Tibial artery (tissue), 4 donors: ENCODE data around the gene ACTL9.

Experiments
- DNase-seq, 2 donors: peaks; one replicate each; pipeline ENCODE4 v3.0.0-alpha.2; 2019
- H3K27ac ChIP-seq, 2 donors: fragments of 200-600 bp; sonication (generic) in 1 of 2; 1 replicate in 1 of 2; 2 replicates in 1 of 2; pipeline ENCODE4 v1.5.1; 2018 to 2019; ENCODE audit warnings: mild to moderate bottlenecking in 1 of 2
- H3K27me3 ChIP-seq, 2 donors: fragments of 200-600 bp; sonication (generic) in 1 of 2; one replicate each; pipeline versions ENCODE4 v1.5.1 to v1.6.0; 2016 to 2019
- H3K36me3 ChIP-seq, 3 donors: fragments of 200-600 bp; sonication (generic) in 2 of 3; one replicate each; pipeline ENCODE4 v1.5.1; 2016 to 2019; ENCODE audit warnings: mild to moderate bottlenecking in 2 of 3
- H3K4me1 ChIP-seq, 4 donors: fragments of 200-600 bp; sonication (generic) in 2 of 4; 1 replicate in 3 of 4; 2 replicates in 1 of 4; pipeline ENCODE4 v1.5.1; 2016 to 2019
- H3K4me3 ChIP-seq, 2 donors: fragments of 200-600 bp; sonication (generic) in 1 of 2; 1 replicate in 1 of 2; 2 replicates in 1 of 2; pipeline ENCODE4 v1.5.1; 2018 to 2019; ENCODE audit warnings: mild to moderate bottlenecking in 2 of 2
- H3K9me3 ChIP-seq, 3 donors: fragments of 200-600 bp; sonication (generic) in 1 of 3; one replicate each; pipeline ENCODE4 v1.5.1; 2016 to 2019
- intact Hi-C: fragments of 100-400 bp; cut with DNase I; formaldehyde crosslinking; loops from one replicate; pipeline ENCODE4 v1.15.0; 2023; ENCODE audit warnings: low total_unique reads
- TF ChIP-seq, protein P1 (sequence below), 2 experiments: fragments of 200-600 bp in 1 of 2; fragments of 450-650 bp in 1 of 2; IDR thresholded peaks; one replicate each; pipeline ENCODE4 v1.5.1; 2017 to 2019; ENCODE audit warnings: antibody characterized with exemption in 2 of 2, mild to moderate bottlenecking in 1 of 2, moderate library complexity in 1 of 2

Gene ACTL9

DNA sequence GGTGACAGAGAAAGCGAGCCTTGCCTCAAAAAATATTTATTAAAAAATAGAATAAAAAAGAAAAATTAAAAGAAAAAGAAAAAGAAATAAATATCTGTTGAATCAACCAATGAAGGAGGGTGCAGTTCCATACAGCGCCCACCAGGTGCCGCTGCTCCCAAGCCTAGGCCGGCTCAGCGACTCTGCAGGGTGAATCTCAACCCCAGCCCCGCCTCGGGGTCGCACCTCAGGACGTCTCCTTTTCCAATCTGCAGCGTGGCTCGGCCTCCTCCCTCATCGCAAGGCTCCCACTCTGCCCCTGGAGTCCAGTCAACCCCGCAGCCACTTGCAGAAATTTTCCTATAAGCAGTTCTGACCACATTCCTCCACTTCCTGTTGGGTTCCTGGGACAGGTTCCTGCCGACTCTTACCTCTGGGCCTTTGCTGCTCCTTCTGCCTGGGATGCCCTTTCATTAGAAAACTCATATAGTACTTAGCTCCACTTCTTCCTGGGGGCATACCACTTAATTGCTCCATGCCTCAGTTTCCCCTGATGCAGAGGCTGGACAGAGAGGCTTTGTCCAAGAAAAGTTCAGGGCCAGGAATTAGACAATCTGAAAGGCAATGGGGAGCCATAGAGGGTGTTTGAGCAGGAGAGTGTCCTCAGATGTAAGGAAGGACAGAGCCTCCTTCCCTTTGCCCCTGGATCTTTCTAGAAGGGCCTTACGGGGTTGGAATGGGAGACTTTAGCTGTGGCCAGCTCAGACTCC, 43.8 kb downstream of the ACTL9 start:
- intact Hi-C loops = loop anchor here (5.0 kb wide), 1 partner anchor 423 kb away; no protein-coding TSS in a partner anchor
- Histone ChIP-seq H3K4me3 (no peak overlapping the region), H3K9me3 (no peaks in the 10 kb centered on the region), H3K27me3 (peaks cover 0 to 28% of the 10 kb centered on the region in 2 donors), H3K27ac (no peak overlapping the region), H3K36me3 (no peaks in the 10 kb centered on the region), H3K4me1 (peaks cover 0 to 19% (median 8%) of the 10 kb centered on the region in 4 donors)
- TF ChIP-seq, protein P1, sequence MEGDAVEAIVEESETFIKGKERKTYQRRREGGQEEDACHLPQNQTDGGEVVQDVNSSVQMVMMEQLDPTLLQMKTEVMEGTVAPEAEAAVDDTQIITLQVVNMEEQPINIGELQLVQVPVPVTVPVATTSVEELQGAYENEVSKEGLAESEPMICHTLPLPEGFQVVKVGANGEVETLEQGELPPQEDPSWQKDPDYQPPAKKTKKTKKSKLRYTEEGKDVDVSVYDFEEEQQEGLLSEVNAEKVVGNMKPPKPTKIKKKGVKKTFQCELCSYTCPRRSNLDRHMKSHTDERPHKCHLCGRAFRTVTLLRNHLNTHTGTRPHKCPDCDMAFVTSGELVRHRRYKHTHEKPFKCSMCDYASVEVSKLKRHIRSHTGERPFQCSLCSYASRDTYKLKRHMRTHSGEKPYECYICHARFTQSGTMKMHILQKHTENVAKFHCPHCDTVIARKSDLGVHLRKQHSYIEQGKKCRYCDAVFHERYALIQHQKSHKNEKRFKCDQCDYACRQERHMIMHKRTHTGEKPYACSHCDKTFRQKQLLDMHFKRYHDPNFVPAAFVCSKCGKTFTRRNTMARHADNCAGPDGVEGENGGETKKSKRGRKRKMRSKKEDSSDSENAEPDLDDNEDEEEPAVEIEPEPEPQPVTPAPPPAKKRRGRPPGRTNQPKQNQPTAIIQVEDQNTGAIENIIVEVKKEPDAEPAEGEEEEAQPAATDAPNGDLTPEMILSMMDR (IDR thresholded peaks at IDR 0.05) = peak; percentile 77 to 99
- DNase-seq = peak in 1 of 2 donors; percentile 27

DNA sequence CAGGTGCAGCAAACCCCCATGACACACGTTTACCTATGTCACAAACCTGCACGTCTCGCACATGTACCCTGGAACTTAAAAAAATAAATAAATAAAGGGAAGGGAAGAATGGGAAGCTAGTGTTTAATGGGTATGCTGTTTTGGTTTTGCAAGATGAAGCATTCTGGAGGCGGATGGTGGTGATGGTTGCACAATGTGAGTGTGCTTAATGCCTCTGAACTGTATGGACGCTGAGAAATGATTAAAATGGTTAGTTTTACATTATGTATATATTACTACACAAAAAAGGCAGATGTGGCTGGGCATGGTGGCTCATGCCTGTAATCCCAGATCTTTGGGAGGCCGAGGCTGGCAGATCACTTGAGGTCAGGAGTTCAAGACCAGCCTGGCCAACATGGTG, 50.4 kb downstream of the ACTL9 start:
- DNase-seq = no peak
- no peak overlapping the region for H3K4me3 ChIP-seq
- H3K9me3 ChIP-seq = no peaks in the 10 kb centered on the region
- no peaks in the 10 kb centered on the region for H3K27me3 ChIP-seq
- H3K4me1 ChIP-seq = peaks cover 0 to 15% (median 5%) of the 10 kb centered on the region in 4 donors
- intact Hi-C loops = loop anchor here (10.0 kb wide), 1 partner anchor 383 kb away; no protein-coding TSS in a partner anchor
- TF ChIP-seq, protein P1 (IDR thresholded peaks at IDR 0.05) = no peak
- H3K36me3 ChIP-seq = no peaks in the 10 kb centered on the region
- no peak overlapping the region for H3K27ac ChIP-seq
